ENCODE data around the gene ATP1A3.
"Not testable (repeated sequence)": the region's sequence is repeated elsewhere in the genome, so short reads cannot be mapped to it uniquely, and the experiment has no call there.

Gene ATP1A3

DNA sequence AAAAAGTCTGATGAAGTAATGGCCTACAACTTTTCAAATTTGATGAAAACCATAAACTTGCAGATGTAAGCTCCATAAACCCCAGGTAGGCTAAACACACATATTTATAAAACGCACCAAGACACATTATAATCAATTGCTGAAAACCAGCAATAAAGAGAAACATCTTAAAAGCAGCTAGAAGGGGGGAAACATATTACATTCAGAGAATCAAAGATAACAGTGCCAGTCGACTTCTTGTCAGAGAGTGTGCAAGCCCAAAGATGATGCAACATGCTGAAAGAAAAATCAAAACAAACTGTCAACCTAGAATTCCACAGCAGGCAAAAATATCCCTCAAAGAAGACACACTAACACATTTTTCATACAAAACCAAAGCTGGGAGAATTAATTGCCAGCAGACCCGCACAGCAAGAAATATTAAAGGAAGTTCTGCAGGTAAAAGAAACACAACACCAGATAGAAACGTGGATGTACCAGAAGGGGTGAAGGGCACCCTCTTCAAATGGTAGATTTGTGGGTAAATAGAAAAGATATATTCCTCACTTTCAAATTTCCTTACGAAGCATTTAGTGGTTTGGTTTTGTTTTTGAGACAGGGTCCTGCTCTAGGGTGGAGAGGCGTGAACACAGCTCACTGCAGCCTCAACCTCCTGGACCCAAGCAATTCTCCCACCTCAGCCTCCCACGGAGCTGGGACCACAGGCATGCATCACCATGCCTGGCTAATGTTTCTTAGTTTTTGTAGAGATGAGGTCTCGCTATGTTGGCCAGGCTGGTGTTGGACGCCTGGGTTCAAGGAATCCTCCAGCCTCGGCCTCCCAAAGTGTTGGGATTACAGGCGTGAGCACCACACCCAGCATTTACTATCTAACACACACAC, 16.5 kb upstream of the ATP1A3 start:
- no peak for DNase-seq (ENCODE audit: low spot score)

DNA sequence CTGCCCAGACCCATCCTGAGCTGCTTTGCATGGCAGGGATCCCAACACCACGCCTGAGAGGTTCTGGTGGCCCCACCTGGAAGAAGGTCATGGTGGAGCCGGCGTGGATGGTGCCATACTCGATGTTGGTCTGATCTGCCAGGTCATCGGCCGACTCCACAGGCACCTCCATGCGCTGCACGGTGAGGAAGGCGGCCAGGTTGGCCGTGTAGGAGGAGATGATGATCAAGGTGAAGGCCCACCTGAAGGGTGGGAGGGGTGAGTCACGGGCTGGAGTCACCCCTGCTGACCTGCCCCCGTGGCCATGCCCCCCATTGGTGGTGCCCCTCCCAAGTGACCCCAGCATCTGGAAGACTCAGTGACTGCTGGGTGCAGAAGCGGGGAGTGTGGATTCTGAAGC, 12.5 kb upstream of the ATP1A3 start:
- no peak for DNase-seq (ENCODE audit: low spot score)

- DNase-seq (ENCODE audit: low spot score), result no peak
Measured at GRCh38 chr19:42005504-42005903, 11.5 kb upstream of the ATP1A3 start.

DNA sequence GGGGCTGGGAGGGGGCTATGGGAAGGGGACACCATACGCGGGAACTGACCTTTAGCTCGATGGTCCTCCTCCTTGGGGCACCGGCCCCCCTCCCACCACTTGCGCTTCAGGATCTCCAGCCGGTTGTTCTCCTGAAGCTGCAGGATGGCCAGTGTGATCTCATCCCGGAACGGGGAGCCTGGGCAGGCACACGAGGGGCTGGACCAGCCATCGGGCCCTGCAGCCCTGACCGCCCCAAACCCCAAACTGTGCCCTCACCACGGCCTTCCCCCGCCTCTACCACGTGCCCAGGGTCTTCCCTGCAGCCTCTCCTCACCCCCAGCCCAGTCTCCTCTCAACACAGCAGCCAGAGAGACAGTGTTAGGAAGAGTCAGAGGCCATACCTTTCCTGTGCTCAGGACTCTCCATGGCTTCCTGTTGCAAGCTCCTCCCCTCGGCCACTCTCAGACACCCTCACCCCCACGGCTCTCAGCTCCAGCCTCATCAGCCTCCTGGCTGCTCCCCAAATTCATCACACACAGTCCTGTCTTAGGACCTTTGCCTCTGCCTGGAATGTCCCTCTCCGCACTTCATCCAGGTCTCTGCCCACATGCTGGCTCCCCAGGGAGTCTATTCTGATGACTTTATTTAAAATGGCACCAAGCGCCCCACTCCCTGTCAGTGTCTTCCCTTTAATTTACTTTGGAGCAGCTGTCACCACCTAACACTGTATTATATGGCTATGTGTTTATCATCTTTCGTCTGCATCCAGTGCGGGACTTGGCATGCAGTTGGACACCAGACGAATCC, 9.7 kb upstream of the ATP1A3 start:
- no peak for DNase-seq (ENCODE audit: low spot score)

- no peak for DNase-seq (ENCODE audit: low spot score)
Measured at GRCh38 chr19:41999878-42000208, 5.8 kb upstream of the ATP1A3 start.

GRCh38 chr19:41999071-41999877, 5.2 kb upstream of the ATP1A3 start:
- DNase-seq (ENCODE audit: low spot score), result no peak

- DNase-seq (ENCODE audit: low spot score), result peak; percentile 38
Measured at GRCh38 chr19:41998246-41999020, 4.4 kb upstream of the ATP1A3 start.

- DNase-seq (ENCODE audit: low spot score), result no peak
Measured at GRCh38 chr19:41997851-41998229, 3.8 kb upstream of the ATP1A3 start.

DNA sequence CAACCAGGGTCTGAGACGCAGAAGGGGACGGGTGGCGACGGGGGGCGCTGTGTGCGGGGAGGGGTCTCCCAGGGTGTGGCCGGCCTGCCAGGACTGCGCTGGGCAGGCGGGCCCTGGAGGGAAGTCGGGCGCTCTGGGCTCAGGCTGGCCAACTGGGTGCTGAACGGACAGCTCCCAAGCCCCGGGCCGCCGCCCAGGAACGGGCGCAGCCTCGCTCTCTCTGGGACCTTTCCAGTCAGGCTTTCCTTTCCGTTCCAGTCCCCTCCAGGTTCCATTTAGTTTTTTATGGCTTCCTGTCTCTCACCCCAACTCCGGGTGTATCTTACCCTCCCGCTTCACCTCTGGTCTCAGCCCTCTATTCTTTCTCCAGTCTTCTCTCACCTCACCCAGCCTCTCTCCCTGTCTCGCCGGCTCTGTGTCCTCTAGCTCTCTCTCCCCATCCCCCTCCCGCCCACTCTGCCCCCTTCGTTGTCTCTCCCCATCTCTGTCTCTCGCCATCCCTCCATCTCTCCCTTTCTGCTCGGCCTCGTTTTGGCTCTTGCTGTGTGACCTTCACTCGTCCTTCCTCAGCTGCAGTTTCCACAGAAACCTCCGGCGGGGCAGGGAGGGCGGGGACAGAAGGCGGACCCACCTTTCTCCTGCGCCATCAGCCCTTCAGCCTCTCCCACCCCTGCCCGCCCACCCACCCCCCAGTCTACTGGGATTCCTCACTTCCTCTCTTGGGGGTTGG, 3.3 kb upstream of the ATP1A3 start:
- DNase-seq (ENCODE audit: low spot score), result peak; percentile 28

GRCh38 chr19:41995959-41996797, 2.1 kb upstream of the ATP1A3 start:
- DNase-seq (ENCODE audit: low spot score), result no peak

DNA sequence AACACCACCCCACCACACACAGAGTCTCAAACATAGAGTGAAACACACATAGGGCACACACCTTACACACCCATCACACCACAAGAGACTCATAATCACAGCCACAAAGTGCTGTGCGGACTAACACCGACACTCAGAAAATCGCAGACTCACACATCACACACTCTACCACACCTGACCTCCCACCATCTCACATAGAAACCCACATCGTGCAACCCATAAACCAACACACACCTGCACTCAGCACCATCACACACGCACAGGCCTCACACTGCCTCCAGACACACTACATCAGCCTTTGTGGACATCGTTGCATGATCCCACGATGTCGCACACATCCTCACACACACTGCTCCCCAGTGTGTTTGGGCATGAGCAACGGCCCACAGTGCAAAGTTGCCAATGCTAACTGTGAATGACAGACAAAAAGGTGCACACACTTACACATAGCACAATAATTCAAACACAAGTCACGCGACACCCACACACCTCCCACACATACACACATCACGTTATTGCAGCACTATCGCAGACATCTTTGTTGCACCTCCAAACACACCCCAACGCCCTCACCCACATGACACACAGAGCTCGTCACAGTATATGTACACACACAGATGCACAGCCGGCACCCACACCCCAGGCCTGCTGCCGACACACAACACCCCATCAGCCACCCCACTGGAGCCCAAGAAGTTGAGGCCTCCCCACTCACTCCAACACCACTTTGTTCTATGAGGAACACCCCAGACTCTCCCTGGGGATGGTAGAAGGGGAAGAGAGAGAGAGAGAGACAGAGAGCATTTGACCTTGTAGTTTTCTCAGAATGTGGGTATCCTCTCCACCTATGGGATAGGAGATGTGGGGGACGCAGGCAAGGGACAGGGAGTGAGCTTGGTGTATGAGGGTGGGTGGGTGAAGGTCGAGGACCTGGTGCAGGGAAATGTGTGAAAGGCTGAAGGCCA, 1.2 kb upstream of the ATP1A3 start:
- DNase-seq (ENCODE audit: low spot score), result no peak

DNA sequence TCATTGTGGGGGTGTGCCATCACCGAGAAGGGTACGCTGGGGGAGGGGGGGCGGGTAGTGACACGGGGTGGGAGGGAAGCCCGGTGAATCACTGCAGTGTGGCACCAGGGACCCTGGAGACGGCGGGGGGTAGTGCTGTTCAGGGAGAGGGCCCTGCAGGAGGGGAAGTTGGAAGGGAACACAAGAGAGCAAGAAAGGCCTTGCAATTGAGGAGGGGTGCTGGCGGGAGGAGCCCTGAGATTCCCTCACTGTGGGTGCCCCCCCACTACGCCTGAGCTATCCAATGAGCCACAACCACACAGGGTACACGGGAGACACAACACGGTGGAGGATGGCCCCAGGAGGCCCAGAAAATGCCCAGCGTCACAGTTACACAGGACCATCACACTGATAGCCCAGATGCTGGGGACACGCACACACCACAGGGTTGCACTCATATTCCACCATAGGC, 516 bp upstream of the ATP1A3 start:
- DNase-seq (ENCODE audit: low spot score), result no peak

GRCh38 chr19:41991925-41992569, 2.0 kb downstream of the ATP1A3 start:
- DNase-seq (ENCODE audit: low spot score), result not testable (repeated sequence)

GRCh38 chr19:41991025-41991424, 3.0 kb downstream of the ATP1A3 start:
- DNase-seq (ENCODE audit: low spot score), result no peak

- no peak for DNase-seq (ENCODE audit: low spot score)
Measured at GRCh38 chr19:41990615-41991014, 3.4 kb downstream of the ATP1A3 start.

DNA sequence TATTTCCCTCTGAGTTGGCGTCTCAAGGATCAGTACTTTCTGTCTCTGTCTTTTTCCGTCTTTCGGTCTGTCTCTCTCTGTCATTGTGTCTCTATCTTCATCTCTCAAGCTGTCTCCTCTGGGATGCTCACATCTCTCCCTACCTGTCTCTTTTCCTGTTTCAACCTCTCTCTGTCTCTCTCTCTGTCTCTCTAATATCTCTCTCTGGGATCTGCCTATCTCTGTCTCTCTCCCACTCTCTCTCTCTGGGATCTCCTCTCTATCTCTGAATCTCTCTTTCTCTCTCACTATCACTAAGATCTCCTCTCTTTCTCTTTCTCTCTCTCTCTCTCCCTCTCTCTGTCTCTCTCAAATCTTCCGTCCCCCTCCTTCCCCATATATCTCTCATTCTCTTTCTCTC, 4.0 kb downstream of the ATP1A3 start:
- no peak for DNase-seq (ENCODE audit: low spot score)

DNA sequence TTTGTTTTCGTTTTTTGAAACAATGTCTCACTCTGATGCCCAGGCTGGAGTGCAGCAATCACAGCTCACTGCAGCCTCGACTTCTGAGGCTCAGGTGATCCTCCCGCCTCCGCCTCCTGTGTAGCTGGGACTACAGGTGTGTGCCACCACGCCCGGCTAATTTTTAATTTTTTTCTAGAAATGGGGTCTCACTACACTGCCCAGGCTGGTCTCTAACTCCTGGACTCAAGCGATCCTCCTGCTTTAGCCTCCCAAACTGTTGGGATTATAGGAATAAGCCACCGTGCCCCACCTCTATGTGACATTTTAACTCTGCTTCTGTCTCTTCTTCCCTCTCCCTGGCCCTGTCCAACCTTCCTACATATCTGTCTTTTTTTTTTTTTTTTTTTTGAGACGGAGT, 5.1 kb downstream of the ATP1A3 start:
- no peak for DNase-seq (ENCODE audit: low spot score)

- no peak for DNase-seq (ENCODE audit: low spot score)
Measured at GRCh38 chr19:41987141-41987860, 6.7 kb downstream of the ATP1A3 start.
